ENCODE measurements around the gene FADS3. TPM values are rescaled to one million over a fixed set of nuclear protein-coding genes. Genes with fewer than 3 reads are reported as not detected.

The FADS3 gene
- total and polyA plus RNA-seq, 2 of the 13 experiments (the other 11 are each of a cell fraction or from before 2014, with no cell fraction given), result 13.4 to 23.2 TPM

DNA sequence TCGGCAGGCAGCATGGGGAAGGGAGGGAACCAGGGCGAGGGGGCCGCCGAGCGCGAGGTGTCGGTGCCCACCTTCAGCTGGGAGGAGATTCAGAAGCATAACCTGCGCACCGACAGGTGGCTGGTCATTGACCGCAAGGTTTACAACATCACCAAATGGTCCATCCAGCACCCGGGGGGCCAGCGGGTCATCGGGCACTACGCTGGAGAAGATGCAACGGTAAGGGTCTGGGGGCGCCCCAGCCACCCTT lies 63.0 kb downstream of the FADS3 start (continued):
- TF ChIP-seq ZBTB14 (CRISPR knock-in tag; IDR thresholded peaks at IDR 0.05) (no peak), NFAT5 (CRISPR knock-in tag; IDR thresholded peaks at IDR 0.05) (no peak), RFXANK (CRISPR knock-in tag; IDR thresholded peaks at IDR 0.05) (no peak), MAX (IDR thresholded peaks at IDR 0.05) (no peak; the same call in 1 of the 2 replicates), E2F5 (CRISPR knock-in tag; conservative IDR thresholded peaks at IDR 0.05) (no peak), DBP (CRISPR knock-in tag; IDR thresholded peaks at IDR 0.05; ENCODE audit: not compliant biosample characterization) (no peak), ZNF44 (CRISPR knock-in tag; IDR thresholded peaks at IDR 0.05) (no peak), ZNF296 (CRISPR knock-in tag; conservative IDR thresholded peaks at IDR 0.05) (no peak), MAFG (CRISPR knock-in tag; IDR thresholded peaks at IDR 0.05) (no peak), NCOA2 (CRISPR knock-in tag; IDR thresholded peaks at IDR 0.05) (0 out of 2 replicates have a peak, but pooled peaks have one; percentile 26)
- TF ChIP-seq, protein P1, sequence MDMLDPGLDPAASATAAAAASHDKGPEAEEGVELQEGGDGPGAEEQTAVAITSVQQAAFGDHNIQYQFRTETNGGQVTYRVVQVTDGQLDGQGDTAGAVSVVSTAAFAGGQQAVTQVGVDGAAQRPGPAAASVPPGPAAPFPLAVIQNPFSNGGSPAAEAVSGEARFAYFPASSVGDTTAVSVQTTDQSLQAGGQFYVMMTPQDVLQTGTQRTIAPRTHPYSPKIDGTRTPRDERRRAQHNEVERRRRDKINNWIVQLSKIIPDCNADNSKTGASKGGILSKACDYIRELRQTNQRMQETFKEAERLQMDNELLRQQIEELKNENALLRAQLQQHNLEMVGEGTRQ (IDR thresholded peaks at IDR 0.05; ENCODE audit: low read depth, low read length), result no peak
- TF ChIP-seq, protein P1 (CRISPR knock-in tag; IDR thresholded peaks at IDR 0.05; ENCODE audit: borderline replicate concordance), result peak; percentile 50; the same call in 1 of the 2 replicates
- TF ChIP-seq, protein P2, sequence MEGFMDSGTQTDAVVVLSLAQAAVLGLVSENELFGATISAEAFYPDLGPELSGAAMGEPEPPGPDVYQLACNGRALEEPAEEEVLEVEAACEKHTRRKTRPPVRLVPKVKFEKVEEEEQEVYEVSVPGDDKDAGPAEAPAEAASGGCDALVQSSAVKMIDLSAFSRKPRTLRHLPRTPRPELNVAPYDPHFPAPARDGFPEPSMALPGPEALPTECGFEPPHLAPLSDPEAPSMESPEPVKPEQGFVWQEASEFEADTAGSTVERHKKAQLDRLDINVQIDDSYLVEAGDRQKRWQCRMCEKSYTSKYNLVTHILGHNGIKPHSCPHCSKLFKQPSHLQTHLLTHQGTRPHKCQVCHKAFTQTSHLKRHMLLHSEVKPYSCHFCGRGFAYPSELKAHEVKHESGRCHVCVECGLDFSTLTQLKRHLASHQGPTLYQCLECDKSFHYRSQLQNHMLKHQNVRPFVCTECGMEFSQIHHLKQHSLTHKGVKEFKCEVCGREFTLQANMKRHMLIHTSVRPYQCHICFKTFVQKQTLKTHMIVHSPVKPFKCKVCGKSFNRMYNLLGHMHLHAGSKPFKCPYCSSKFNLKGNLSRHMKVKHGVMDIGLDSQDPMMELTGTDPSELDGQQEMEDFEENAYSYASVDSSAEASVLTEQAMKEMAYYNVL (CRISPR knock-in tag; IDR thresholded peaks at IDR 0.05; ENCODE audit: borderline replicate concordance), result no peak
- TF ChIP-seq, protein P3, sequence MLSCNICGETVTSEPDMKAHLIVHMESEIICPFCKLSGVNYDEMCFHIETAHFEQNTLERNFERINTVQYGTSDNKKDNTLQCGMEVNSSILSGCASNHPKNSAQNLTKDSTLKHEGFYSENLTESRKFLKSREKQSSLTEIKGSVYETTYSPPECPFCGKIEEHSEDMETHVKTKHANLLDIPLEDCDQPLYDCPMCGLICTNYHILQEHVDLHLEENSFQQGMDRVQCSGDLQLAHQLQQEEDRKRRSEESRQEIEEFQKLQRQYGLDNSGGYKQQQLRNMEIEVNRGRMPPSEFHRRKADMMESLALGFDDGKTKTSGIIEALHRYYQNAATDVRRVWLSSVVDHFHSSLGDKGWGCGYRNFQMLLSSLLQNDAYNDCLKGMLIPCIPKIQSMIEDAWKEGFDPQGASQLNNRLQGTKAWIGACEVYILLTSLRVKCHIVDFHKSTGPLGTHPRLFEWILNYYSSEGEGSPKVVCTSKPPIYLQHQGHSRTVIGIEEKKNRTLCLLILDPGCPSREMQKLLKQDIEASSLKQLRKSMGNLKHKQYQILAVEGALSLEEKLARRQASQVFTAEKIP (CRISPR knock-in tag; IDR thresholded peaks at IDR 0.05; ENCODE audit: borderline replicate concordance), result no peak
